Dedifferentiated amniotic fluid mesenchymal stem cell (primary cell): Measurements from ENCODE around the gene KCP.

Experiments used
- DNase-seq: peaks from one replicate; pipeline ENCODE4 v3.0.0-alpha.2; 2016; ENCODE audit errors: extremely low spot score

Gene KCP

DNA sequence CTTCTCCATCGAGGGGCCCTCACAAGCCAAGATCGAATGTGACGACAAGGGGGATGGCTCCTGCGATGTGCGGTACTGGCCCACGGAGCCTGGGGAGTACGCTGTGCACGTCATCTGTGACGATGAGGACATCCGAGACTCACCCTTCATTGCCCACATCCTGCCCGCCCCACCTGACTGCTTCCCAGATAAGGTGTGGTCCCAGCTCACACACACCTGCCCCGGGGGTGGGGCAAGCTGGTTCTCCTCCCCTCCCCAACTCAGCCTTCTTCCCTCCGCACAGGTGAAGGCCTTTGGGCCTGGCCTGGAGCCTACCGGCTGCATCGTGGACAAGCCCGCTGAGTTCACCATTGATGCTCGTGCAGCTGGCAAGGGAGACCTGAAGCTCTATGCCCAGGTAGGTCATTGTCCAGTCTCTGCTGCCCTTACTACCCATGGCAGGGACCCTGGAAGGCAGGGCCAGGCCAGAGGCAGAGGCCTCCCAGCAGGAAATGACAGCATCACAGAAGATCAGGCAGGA lies 69.3 kb downstream of the KCP start:
- no peak for DNase-seq

- no peak for DNase-seq
These were observed 70.0 kb downstream of the KCP start for GRCh38 chr7:128840326-128841170.

- no peak for DNase-seq
These were observed 70.7 kb downstream of the KCP start for GRCh38 chr7:128839751-128840177.

DNA sequence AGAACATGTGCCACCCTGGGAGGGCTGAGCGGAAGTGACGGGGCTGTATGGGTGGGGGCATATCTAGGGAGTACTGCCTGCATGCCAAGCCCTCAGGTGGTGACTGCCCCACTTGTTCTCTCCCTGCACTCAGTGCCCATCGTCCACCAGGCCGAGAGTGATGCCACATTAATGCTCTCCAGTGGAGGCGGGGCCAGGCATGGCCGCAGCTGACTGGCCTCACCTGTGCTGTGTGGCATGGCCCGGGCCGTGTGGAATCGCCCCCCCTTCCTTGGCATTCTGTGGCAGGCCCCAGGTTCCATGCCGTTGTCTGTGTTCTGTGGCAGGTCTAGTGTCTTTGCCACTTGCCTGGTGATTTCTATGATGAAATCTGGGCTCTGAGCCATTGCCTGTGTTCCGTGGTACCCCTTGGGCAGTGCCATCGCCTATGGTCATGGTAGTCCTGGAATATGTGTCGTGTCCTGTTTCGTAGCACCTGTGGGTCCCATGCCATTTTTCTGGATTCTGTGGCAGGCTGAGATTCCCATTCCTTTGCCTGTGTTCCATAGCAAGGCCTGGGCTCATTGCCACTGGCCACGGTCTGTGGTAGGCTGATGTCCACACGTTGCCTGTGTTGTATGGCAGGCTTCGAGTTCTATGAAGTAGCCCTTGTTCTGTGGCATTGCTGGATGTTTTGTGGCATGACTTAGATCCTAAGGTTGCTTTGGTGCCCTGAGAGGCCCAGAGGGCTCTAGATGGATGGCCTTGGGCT lies 71.4 kb downstream of the KCP start:
- no peak for DNase-seq

GRCh38 chr7:128838109-128838779 lies 72.3 kb downstream of the KCP start:
- DNase-seq = no peak

GRCh38 chr7:128837521-128837921 lies 73.0 kb downstream of the KCP start:
- DNase-seq = no peak

- DNase-seq = no peak
These were observed 73.7 kb downstream of the KCP start for GRCh38 chr7:128836729-128837348.

- no peak for DNase-seq
These were observed 74.5 kb downstream of the KCP start for GRCh38 chr7:128835790-128836641.

GRCh38 chr7:128835231-128835751 lies 75.2 kb downstream of the KCP start:
- no peak for DNase-seq

DNA sequence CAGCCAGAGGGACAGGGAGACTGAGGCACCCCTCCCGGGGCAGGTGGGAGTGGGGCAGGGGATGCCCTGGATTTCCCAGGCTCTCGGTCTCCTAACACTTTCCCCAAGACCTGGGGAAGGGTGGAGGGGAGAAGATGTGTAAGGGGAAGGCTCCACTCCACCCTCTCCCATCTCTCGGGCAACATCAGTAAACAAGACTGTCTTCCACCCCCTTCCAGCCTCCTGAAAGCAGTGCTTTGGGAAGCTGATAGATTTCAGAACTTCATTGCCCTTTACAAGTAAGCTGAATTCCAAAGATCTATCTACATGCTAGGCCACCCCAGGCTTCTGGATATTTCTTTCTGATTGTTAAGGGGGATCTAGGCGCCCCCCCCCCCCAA lies 76.6 kb downstream of the KCP start:
- peak; percentile 30 for DNase-seq

DNA sequence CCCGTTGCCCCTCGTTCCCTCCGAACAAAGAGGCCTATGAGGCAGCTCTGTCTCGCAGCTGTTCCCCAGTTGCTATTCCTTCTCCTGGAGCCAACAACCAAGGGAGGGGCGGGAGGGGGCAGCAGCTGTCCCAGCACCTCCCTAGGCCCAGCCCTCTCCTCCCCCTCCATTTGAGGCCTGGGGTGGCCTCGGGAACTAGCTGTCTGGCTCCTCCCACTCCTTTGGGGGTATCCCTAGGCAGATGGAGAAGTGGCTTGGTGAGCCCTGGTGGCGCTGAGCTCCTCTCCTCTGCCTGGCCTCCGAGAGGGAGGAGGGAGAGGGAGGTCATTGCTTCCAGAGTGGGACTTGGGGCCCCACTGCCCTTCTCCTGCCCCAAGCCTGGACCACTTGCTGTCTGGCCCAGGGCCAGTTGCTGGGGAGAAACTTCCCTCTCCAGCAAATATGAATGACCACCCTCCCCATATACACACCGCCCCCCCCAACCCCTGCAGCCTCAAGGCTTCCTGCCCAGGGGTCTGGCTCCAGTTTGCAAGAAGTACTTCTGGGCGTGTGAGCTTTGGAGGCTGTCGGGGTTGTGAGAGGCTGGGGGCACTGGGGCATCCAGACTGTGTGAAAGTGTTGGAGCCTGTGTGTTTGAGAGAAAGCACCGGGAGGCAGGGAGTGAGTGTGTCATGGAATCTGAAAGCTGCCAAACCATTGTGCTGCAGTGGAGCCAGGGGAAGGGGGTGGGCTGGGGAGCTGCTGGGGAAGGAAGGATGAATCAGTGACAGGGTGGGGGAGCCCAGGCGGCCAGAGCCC lies 77.2 kb downstream of the KCP start:
- DNase-seq = peak; percentile 76

DNA sequence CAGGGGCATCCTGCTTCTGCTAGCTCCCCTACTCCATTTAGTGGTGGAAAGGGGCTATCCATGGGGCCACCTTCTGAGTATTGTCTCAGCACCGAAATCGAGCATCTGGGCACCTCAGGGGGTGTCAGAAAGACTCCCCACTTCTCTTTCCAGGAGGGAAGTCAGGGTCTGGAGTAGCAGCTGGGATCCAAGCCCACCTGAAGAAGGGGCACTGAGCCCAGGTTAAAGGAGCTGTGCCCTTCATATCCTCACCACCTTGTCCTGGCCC lies 77.7 kb downstream of the KCP start:
- DNase-seq = no peak

- DNase-seq = no peak
These were observed 78.3 kb downstream of the KCP start for GRCh38 chr7:128831994-128832879.

DNA sequence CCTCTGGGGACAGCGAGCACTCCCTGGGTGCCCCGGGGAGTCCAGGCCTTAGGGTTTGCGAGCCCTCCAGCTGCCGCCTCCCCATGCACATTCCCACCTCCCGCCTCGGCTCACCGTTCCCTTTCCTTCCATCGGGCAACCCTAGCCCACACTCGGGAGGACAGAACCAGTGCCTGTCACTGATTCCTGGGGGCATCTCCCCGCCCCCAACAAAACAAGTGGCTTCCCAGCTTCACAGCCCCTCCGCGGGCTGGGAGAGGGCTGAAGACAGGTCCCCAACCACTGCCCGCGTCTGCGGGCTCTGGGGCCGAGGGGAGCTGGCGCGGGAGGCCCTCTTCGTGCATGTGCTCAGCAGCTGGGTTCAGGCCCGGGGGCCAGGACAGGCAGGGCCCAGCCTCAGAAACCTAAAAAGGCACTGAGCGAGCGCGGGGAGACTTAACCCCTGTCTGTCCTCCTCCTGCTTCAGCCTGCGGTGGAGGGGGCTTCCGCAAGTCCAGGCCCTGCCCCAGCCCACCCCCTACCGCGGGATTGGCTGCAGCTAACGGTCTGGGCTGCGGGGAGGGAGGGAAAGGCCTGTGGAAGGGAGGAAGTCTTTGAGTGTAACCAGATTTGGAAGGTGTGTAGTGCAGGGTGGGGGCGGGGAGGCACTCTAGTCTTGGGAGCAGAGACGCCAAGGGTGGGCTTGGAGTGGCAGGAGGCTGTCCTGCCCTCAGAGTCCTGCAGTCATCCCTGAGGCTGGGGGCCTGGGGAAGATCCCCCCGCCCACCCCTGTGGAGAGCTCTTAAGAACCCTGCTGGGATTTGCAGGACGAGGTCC lies 79.1 kb downstream of the KCP start:
- DNase-seq = no peak

DNA sequence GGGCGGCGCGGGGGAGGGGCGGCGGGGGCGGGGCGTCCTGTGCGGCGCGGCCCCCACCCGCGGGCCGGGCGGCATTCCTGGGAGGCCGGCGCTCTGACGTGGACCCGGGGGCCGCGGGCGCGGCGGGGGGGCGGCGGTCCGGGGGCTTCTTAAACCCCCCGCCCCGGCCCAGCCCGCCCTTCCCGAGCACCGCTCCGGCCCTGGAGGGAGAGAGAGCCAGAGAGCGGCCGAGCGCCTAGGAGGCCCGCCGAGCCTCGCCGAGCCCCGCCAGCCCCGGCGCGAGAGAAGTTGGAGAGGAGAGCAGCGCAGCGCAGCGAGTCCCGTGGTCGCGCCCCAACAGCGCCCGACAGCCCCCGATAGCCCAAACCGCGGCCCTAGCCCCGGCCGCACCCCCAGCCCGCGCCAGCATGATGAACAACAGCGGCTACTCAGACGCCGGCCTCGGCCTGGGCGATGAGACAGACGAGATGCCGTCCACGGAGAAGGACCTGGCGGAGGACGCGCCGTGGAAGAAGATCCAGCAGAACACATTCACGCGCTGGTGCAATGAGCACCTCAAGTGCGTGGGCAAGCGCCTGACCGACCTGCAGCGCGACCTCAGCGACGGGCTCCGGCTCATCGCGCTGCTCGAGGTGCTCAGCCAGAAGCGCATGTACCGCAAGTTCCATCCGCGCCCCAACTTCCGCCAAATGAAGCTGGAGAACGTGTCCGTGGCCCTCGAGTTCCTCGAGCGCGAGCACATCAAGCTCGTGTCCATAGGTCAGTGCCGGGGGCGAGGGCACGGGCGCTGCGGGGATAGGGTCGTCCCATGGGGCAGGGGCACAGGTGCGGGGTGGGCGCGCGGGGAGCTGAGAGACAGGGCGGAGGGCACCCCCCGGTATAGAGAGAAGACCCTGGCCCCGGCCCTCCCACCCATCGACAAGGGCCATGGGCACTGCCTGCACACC lies 80.0 kb downstream of the KCP start, which contains the start of gene FLNC:
TSS of gene FLNC (plus strand) at position 176 of the 947 bp plus-strand sequence. CDS start at position 408, 232 bp downstream.
- DNase-seq = peak; percentile 51

- DNase-seq = peak; percentile 41
These were observed 80.9 kb downstream of the KCP start for GRCh38 chr7:128829391-128830166.
